ENCODE results near the gene LMCD1.

DNA sequence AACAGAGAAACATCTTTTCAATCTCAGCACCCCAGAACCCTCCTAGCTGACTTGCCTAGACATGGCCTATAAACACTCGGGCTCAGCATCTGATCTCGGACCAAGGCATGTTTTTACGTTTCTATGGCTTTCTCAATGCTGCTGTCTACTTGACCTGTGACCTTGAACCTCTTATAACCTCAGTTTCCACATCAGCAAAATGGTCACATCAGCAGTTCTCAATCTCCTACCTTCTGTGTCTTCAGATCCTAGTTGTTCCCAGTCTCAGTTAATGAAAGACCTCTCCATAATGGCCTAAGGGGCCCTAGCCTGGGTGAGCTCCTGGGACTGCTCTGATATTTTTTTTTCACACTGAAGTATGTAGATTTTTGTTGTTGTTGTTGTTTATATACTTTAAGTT is 103.4 kb downstream of the LMCD1 start:
- TF ChIP-seq, protein P1, sequence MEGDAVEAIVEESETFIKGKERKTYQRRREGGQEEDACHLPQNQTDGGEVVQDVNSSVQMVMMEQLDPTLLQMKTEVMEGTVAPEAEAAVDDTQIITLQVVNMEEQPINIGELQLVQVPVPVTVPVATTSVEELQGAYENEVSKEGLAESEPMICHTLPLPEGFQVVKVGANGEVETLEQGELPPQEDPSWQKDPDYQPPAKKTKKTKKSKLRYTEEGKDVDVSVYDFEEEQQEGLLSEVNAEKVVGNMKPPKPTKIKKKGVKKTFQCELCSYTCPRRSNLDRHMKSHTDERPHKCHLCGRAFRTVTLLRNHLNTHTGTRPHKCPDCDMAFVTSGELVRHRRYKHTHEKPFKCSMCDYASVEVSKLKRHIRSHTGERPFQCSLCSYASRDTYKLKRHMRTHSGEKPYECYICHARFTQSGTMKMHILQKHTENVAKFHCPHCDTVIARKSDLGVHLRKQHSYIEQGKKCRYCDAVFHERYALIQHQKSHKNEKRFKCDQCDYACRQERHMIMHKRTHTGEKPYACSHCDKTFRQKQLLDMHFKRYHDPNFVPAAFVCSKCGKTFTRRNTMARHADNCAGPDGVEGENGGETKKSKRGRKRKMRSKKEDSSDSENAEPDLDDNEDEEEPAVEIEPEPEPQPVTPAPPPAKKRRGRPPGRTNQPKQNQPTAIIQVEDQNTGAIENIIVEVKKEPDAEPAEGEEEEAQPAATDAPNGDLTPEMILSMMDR (IDR thresholded peaks at IDR 0.05): no peak
- no peak for TF ChIP-seq TAF1 (IDR thresholded peaks at IDR 0.05; ENCODE audit: borderline replicate concordance, low read depth, low read length)
- TF ChIP-seq, protein P2, sequence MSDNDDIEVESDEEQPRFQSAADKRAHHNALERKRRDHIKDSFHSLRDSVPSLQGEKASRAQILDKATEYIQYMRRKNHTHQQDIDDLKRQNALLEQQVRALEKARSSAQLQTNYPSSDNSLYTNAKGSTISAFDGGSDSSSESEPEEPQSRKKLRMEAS (IDR thresholded peaks at IDR 0.05; ENCODE audit: low read depth): no peak
- no peak for TF ChIP-seq RFX5 (IDR thresholded peaks at IDR 0.05; ENCODE audit: low read length)
- TF ChIP-seq EZH2phosphoT487 (IDR thresholded peaks at IDR 0.05; ENCODE audit: borderline replicate concordance, low read depth): no peak
